Mucosa of descending colon (tissue), 3 donors: Measurements from ENCODE around the gene DHX58. TPM values are rescaled to one million over a fixed set of nuclear protein-coding genes. Genes with fewer than 3 reads are reported as not detected.
A peak's percentile ranks its signal among the peaks of the same experiment; 100 is the strongest.

Experiments
- ATAC-seq: fragments of 200-7000 bp; cut with Tn5 transposase; one replicate; pipeline ENCODE4 v1.9.1; 2020; ENCODE audit warnings: mild to moderate bottlenecking, moderate library complexity
- DNase-seq, 3 donors: peaks; one replicate each; pipeline ENCODE4 v3.0.0-alpha.2; 2020
- H3K36me3 ChIP-seq: fragments of 200-600 bp; one replicate; pipeline ENCODE4 v1.8.0; 2021; ENCODE audit warnings: low read depth, mild to moderate bottlenecking
- H3K4me1 ChIP-seq: fragments of 200-600 bp; one replicate; pipeline ENCODE4 v1.8.0; 2021; ENCODE audit warnings: low read depth, mild to moderate bottlenecking
- H3K4me3 ChIP-seq: fragments of 200-600 bp; one replicate; pipeline ENCODE4 v1.8.0; 2021; ENCODE audit warnings: mild to moderate bottlenecking
- H3K9me3 ChIP-seq: fragments of 200-600 bp; one replicate; pipeline ENCODE4 v1.8.0; 2021; ENCODE audit warnings: mild to moderate bottlenecking
- CTCF ChIP-seq: fragments of 200-600 bp; IDR thresholded peaks from one replicate; pipeline ENCODE4 v1.8.0; 2022; ENCODE audit warnings: antibody characterized with exemption, mild to moderate bottlenecking
- intact Hi-C, 2 donors: fragments of 100-400 bp; cut with DNase I in 1 of 2; cut with micrococcal nuclease in 1 of 2; formaldehyde crosslinking; loops; one replicate each; pipeline versions ENCODE4 v1.11.0 to v1.11.1; 2022; cut with DNase I, micrococcal nuclease
- total RNA-seq, 3 donors: library from RNA; stranded (reverse); fragmentation: NEBNext Ultra II Directional in 2 of 3; extraction: Animal tissue kit (Norgen Biotek cat#: 25700) in 2 of 3; gene quantifications; one replicate each; pipeline versions ENCODE4 v1.2.1 to v1.2.4, GENCODE V29; 2021 to 2023
- donor health status: DM: no; HTN: no; CAD: no; lungs with moderate emphysema.
- donor health status: DM: no; HTN: no; CAD: no.
- donor health status: DM: no; HTN: yes; CAD: no.

DHX58 gene
- total RNA-seq, 3 donors from 2014 or later: 11.7 to 18.0 (median 14.0) TPM

- H3K9me3 ChIP-seq: no peaks in the 10 kb centered on the region
These were observed 16.0 kb downstream of the DHX58 start for GRCh38 chr17:42096360-42097111.

GRCh38 chr17:42094375-42095069 lies 18.0 kb downstream of the DHX58 start:
- no peaks in the 10 kb centered on the region for H3K36me3 ChIP-seq
- H3K4me3 ChIP-seq: no peak overlapping the region
- no peaks in the 10 kb centered on the region for H3K4me1 ChIP-seq
- no peaks in the 10 kb centered on the region for H3K9me3 ChIP-seq
- DNase-seq (no peak), ATAC-seq (no peak)
- intact Hi-C loops: no loop called here
- TF ChIP-seq CTCF: no peak

More at GRCh38 chr17:42096360-42097111, 16.0 kb downstream of the DHX58 start:
- Histone ChIP-seq H3K4me3 (no peak overlapping the region), H3K4me1 (no peaks in the 10 kb centered on the region), H3K36me3 (no peaks in the 10 kb centered on the region)
- TF ChIP-seq CTCF: no peak
- no peak for ATAC-seq
- intact Hi-C loops: no loop called here
- DNase-seq: no peak

- TF ChIP-seq CTCF: no peak
- intact Hi-C loops: no loop called here
- Histone ChIP-seq H3K4me3 (no peak overlapping the region), H3K9me3 (no peaks in the 10 kb centered on the region), H3K4me1 (no peaks in the 10 kb centered on the region), H3K36me3 (no peaks in the 10 kb centered on the region)
- peak in 1 of 3 donors; percentile 30 for DNase-seq
- ATAC-seq: no peak
These were observed 19.6 kb downstream of the DHX58 start for GRCh38 chr17:42092939-42093338.

GRCh38 chr17:42090964-42091790 lies 21.3 kb downstream of the DHX58 start:
- no peak overlapping the region for H3K4me3 ChIP-seq
- no peaks in the 10 kb centered on the region for H3K4me1 ChIP-seq
- H3K36me3 ChIP-seq: no peaks in the 10 kb centered on the region
- intact Hi-C loops: no loop called here
- TF ChIP-seq CTCF: no peak
- DNase-seq (peak in 1 of 3 donors; percentile 2), ATAC-seq (no peak)
- H3K9me3 ChIP-seq: no peaks in the 10 kb centered on the region

GRCh38 chr17:42088736-42089135 lies 23.8 kb downstream of the DHX58 start:
- TF ChIP-seq CTCF: no peak
- Histone ChIP-seq H3K4me3 (no peak overlapping the region), H3K4me1 (no peaks in the 10 kb centered on the region), H3K9me3 (no peaks in the 10 kb centered on the region), H3K36me3 (no peaks in the 10 kb centered on the region)
- intact Hi-C loops: no loop called here
- ATAC-seq (no peak), DNase-seq (peak in 1 of 3 donors; percentile 15)
